Measurements from ENCODE around the gene DOCK2. TPM values are rescaled to one million over a fixed set of nuclear protein-coding genes. Genes with fewer than 3 reads are reported as not detected.

DOCK2 gene
- total RNA-seq, 3 donors from 2014 or later = 13.4 to 43.8 (median 19.8) TPM

- TF ChIP-seq POLR2A (IDR thresholded peaks at IDR 0.05) = no peak
- no peak overlapping the region for H3K4me3 ChIP-seq
- peaks cover under 1% of the 10 kb centered on the region for H3K36me3 ChIP-seq
- no peaks in the 10 kb centered on the region for H3K27me3 ChIP-seq
- no peak overlapping the region for H3K27ac ChIP-seq
- no peaks in the 10 kb centered on the region for H3K4me1 ChIP-seq
- H3K9me3 ChIP-seq = no peaks in the 10 kb centered on the region
- intact Hi-C loops (cut with DNase I; ENCODE audit: low total_unique reads) = loop anchor here (5.0 kb wide), 1 partner anchor 1058 kb away; no protein-coding TSS in a partner anchor
- DNase-seq (ENCODE audit: low spot score in 2 of 2) = no peak
These were observed 37.6 kb upstream of the DOCK2 start for GRCh38 chr5:169599451-169599850.

GRCh38 chr5:169602535-169602934 is 34.5 kb upstream of the DOCK2 start:
- Histone ChIP-seq H3K27me3 (no peaks in the 10 kb centered on the region), H3K9me3 (no peaks in the 10 kb centered on the region), H3K27ac (no peak overlapping the region), H3K36me3 (no peaks in the 10 kb centered on the region), H3K4me1 (no peaks in the 10 kb centered on the region), H3K4me3 (no peak overlapping the region)
- intact Hi-C loops (cut with DNase I; ENCODE audit: low total_unique reads) = no loop called here
- DNase-seq (ENCODE audit: low spot score in 2 of 2) = no peak
- TF ChIP-seq POLR2AphosphoS5 (IDR thresholded peaks at IDR 0.05) (no peak), CTCF (IDR thresholded peaks at IDR 0.05) (no peak), POLR2A (IDR thresholded peaks at IDR 0.05) (no peak)

- Histone ChIP-seq H3K9me3 (no peaks in the 10 kb centered on the region), H3K27me3 (no peaks in the 10 kb centered on the region), H3K4me3 (no peak overlapping the region), H3K4me1 (no peaks in the 10 kb centered on the region), H3K27ac (no peak overlapping the region), H3K36me3 (no peaks in the 10 kb centered on the region)
- no peak for TF ChIP-seq POLR2AphosphoS5 (IDR thresholded peaks at IDR 0.05)
- TF ChIP-seq CTCF (IDR thresholded peaks at IDR 0.05) = no peak
- TF ChIP-seq POLR2A (IDR thresholded peaks at IDR 0.05) = no peak
- intact Hi-C loops (cut with DNase I; ENCODE audit: low total_unique reads) = no loop called here
- DNase-seq (ENCODE audit: low spot score in 2 of 2) = no peak
These were observed 30.8 kb upstream of the DOCK2 start for GRCh38 chr5:169606279-169606678.

GRCh38 chr5:169607882-169608281 is 29.2 kb upstream of the DOCK2 start:
- intact Hi-C loops (cut with DNase I; ENCODE audit: low total_unique reads) = no loop called here
- no peak for DNase-seq (ENCODE audit: low spot score in 2 of 2)
- Histone ChIP-seq H3K9me3 (no peaks in the 10 kb centered on the region), H3K27me3 (no peaks in the 10 kb centered on the region), H3K4me3 (no peak overlapping the region), H3K36me3 (no peaks in the 10 kb centered on the region), H3K27ac (no peak overlapping the region), H3K4me1 (no peaks in the 10 kb centered on the region)
- no peak for TF ChIP-seq CTCF (IDR thresholded peaks at IDR 0.05)
- TF ChIP-seq POLR2A (IDR thresholded peaks at IDR 0.05) = no peak
- TF ChIP-seq POLR2AphosphoS5 (IDR thresholded peaks at IDR 0.05) = no peak

GRCh38 chr5:169609716-169610115 is 27.4 kb upstream of the DOCK2 start:
- no peaks in the 10 kb centered on the region for H3K9me3 ChIP-seq
- no peak for TF ChIP-seq POLR2AphosphoS5 (IDR thresholded peaks at IDR 0.05)
- TF ChIP-seq POLR2A (IDR thresholded peaks at IDR 0.05) = no peak
- TF ChIP-seq CTCF (IDR thresholded peaks at IDR 0.05) = no peak
- H3K27me3 ChIP-seq = no peaks in the 10 kb centered on the region
- H3K4me1 ChIP-seq = no peaks in the 10 kb centered on the region
- no peak overlapping the region for H3K4me3 ChIP-seq
- DNase-seq (ENCODE audit: low spot score in 2 of 2) = no peak
- intact Hi-C loops (cut with DNase I; ENCODE audit: low total_unique reads) = no loop called here
- no peak overlapping the region for H3K27ac ChIP-seq
- no peaks in the 10 kb centered on the region for H3K36me3 ChIP-seq

GRCh38 chr5:169610606-169611005 is 26.5 kb upstream of the DOCK2 start:
- TF ChIP-seq POLR2A (IDR thresholded peaks at IDR 0.05) (no peak), CTCF (IDR thresholded peaks at IDR 0.05) (no peak), POLR2AphosphoS5 (IDR thresholded peaks at IDR 0.05) (no peak)
- no peak overlapping the region for H3K27ac ChIP-seq
- no peaks in the 10 kb centered on the region for H3K9me3 ChIP-seq
- DNase-seq (ENCODE audit: low spot score in 2 of 2) = no peak
- no peaks in the 10 kb centered on the region for H3K36me3 ChIP-seq
- H3K4me1 ChIP-seq = no peaks in the 10 kb centered on the region
- intact Hi-C loops (cut with DNase I; ENCODE audit: low total_unique reads) = no loop called here
- H3K4me3 ChIP-seq = no peak overlapping the region
- no peaks in the 10 kb centered on the region for H3K27me3 ChIP-seq
